ENCODE results near the gene ASB7. TPM values are rescaled to one million over a fixed set of nuclear protein-coding genes. Genes with fewer than 3 reads are reported as not detected.
"Not testable (repeated sequence)": the region's sequence is repeated elsewhere in the genome, so short reads cannot be mapped to it uniquely, and the experiment has no call there.

Gene ASB7, protein sequence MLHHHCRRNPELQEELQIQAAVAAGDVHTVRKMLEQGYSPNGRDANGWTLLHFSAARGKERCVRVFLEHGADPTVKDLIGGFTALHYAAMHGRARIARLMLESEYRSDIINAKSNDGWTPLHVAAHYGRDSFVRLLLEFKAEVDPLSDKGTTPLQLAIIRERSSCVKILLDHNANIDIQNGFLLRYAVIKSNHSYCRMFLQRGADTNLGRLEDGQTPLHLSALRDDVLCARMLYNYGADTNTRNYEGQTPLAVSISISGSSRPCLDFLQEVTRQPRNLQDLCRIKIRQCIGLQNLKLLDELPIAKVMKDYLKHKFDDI
- 10.3 TPM for total RNA-seq
- long read RNA-seq, full-length matches to known transcripts, result 6 of 7 reads
- long read RNA-seq, partial matches to known transcripts, result 0 of 7 reads
- long read RNA-seq, other reads (novel, unspliced or antisense), result 1 of 7 reads

DNA sequence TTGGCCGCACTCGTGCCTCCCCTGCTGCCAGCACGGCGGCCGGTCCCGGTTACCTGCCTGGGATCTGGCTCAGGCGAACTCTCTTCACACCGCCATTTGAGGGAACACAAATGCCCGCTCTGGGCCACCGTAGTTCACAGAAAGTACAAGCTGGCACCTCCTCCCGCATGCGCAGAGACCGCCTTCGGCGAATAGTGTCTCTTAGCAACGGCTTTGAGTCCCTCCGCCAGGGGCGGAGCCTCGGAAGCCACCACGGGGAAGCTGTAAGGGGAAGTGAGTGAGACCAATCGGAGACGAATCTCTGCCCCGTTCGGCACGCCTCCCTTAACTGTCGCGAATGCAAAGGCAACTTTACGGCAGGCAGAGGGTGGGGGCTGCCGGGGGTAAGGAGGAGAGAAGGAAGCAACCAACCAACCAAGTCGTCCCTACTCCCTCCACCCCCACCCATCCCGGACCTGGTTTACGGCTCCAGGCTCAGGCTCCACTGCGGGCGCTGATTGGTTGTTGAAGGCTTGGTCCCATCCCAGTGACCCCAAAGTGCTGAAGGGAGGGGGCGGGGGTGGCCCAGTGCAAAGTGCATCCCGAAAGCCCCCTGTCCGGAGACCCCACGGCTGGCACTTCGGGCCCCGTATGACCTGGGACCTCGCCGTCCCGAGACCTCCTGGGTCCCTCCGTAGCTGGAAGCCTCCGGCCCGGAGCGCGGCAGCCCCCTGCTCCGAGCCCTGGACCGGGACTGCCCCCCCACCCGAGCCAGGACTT, at the start of gene ASB7, which contains the start of gene LINS1:
Gene ASB7, plus strand, starts transcription at position 526 of the 759 bp plus-strand sequence. CDS start 9,628 bp downstream, outside the sequence.
Gene LINS1, minus strand, starts transcription at position 121 of the 759 bp plus-strand sequence. CDS start 21,342 bp downstream, outside the sequence.
- DNase-seq (ENCODE audit: low spot score), result peak; percentile 100

DNA sequence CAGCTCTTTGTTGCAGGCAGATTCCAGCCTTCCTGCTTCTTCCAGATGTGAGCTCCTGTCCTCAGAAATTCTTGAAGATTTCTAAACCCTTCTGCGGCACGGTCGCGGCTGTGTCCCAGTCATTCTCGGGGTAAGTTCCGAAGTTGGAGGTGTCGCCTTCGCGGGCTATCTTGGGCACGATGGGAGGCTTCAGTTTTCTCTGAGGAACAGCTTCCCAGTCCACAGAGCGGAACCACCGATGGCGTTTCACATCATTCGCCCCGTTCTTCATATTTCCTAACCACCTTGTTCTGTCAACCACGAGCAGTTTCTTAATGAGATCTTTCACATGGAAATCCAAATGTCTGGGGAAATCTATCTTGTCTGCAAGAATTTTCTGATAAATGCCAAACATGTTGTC, 48.9 kb upstream of the ASB7 start:
- no peak for DNase-seq (ENCODE audit: low spot score)

DNA sequence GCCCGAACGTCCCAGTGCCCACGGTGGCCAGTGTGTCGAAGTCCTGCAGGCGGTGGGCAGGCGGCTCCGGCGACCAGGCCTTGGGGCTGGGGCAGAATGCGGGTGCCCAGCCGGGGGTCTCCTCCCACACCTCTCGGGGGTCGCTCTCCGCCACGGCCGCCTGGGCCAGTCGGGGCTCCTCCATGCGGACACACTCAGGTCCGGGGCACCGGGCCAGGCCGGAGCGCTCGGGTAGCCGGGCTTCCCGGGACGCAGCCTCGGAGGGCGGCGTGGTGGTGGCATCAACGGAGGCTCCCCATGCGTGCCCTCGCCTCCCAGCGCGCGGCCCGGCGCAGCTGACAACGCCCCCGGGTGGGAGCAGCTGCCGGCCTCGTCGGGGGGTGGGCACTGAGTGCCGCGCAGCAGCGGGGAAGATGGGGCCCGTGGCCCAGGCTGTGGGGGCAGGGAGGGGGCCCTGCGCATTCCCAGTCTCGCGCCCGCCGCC, 43.6 kb upstream of the ASB7 start:
- no peak for DNase-seq (ENCODE audit: low spot score)

DNA sequence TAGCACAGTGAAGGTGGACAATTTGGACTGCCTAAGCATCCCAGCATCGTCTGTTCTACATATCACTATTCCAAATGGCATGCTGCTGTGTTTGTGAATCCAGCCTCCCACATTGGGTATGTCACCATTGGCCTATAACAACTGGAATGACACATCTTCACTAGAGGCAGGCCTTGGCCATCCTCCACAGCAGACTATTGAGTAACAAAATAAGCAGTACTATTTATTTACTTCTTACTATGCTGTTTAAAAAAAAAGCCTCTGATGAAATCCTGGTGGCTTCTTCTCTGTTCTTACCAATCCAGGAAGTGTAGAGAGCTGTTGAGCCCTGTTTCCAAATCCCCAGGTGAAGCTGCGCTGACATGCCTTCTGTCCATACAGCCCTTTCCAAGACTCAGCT, 43.1 kb upstream of the ASB7 start:
- DNase-seq (ENCODE audit: low spot score), result no peak

- DNase-seq (ENCODE audit: low spot score), result no peak
Observed at GRCh38 chr15:100560323-100560722, 42.1 kb upstream of the ASB7 start.

DNA sequence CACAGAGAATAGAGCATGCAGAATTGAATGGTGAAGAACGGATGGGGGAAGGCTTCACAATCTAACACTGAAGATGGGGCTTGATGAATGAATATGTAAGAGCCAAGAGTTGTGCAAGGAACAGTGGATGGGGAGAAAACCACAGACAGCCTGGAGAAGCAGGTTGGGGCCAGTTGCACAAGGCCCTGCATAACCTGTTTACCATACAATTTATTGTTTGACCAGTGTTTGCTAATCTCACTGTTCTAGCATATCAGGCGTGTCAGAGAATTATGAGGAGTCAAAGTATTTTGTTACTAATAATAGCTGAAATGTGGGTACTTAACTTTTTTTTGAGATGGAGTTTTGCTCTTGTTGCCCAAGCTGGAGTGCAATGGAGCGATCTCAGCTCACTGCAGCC, 36.8 kb upstream of the ASB7 start:
- DNase-seq (ENCODE audit: low spot score), result no peak

DNA sequence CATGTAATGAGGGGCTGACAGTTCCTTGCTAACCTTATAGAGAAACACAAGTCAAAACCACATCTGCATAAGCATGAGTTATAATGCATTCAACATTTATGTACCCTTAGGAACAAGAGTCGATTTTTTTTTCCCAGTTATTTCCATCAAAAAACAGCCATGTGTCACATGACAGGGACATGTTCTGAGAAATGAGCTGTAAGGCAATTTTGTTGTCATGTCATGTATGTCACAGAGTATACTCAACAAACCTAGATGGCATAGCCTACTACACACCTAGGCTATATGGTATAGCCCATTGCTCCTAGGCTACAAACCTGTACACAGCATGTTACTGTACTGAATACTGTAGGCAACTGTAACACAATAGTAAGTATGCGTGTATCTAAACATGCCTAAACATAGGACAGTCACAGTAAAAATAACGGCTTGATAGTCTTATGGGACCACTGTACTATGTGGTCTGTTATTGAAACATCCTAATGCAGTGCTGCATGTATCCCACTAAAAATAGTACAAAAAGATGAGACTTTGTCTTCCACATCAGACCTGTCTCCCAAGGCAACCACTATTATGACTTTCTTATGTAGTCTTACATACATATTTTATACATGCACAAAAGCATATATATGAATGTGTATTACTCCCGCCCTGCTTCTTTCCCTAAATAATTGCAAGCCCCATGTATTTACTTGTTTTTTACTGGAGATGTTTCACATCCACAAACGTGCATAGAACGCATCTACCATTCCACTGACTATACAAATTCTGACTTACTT, 35.4 kb upstream of the ASB7 start:
- no peak for DNase-seq (ENCODE audit: low spot score)

GRCh38 chr15:100569391-100569790, 33.0 kb upstream of the ASB7 start:
- DNase-seq (ENCODE audit: low spot score), result no peak

GRCh38 chr15:100570275-100570674, 32.1 kb upstream of the ASB7 start:
- DNase-seq (ENCODE audit: low spot score), result no peak

DNA sequence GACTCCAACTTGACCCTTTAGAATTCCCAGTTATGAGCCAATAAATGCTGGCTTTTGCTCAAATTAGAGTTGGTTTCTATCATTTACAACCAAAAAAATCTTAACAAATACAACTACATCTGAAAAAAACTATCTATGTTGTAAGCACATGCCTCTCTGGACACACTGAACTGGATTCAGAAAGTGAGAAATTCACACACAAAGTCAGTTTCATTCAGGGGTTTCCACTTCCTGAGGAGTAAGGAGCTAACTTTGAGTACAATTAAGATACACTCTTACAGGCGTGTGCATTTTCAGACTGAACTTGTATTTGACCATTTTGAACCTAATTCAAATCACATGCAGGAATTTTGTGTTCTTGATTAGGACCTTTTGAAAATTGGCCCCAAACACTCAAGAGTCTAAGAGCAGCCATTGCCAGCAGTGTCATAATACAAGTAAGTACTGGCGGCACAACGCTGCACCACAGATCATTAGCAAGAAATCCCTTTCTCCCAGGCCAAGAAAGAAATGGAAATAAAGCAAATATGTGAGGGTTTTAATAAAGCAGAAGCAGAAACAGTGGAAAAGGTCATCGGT, 31.6 kb upstream of the ASB7 start:
- DNase-seq (ENCODE audit: low spot score), result no peak

- DNase-seq (ENCODE audit: low spot score), result no peak
Observed at GRCh38 chr15:100571592-100572167, 30.7 kb upstream of the ASB7 start.

DNA sequence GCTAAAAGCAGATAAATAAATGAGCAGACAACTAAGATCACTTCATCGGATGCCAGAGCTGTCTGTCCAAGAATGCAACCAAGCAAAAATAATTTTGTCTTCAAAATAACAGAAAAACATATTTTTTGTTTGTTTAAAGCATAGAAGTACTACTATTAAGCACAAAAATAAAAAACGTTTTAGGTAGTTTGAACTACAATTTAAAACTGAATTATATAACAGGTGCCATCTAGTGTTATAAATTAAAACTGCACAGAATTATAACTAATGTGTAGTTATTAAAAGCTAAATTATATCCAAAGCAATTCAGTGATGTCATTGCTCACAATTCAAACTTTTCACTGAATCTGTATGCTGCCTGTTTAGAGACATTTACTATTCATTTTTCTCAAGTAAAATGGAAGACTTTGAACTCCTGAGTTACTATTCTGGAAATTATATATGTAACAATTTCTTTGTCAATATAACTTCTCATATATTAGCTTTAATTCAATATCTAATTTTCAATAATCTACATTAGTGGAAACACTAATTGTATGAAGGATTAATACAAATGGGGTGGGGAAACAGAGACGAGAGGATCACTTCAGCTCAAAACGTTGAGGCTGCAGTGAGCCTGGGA, 29.9 kb upstream of the ASB7 start:
- no peak for DNase-seq (ENCODE audit: low spot score)

DNA sequence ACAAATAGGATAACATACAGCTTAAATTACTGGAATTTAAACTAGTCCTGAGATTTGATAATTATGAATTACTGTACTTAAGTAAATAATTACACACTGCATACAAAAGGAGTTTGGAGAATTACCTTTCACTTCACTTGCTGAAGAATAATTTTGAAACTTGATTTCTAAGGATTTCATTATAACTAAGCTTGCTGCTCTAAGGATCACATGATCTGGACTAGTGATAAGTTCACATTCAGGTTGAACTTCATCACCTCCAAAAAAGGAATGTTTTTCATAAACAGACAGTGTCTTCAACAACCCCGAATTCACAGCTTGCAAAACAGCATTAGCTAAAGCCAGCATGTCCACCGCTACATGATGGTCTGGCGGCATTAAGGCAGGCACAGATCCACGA, 28.9 kb upstream of the ASB7 start:
- no peak for DNase-seq (ENCODE audit: low spot score)

- no peak for DNase-seq (ENCODE audit: low spot score)
Observed at GRCh38 chr15:100580414-100580813, 22.0 kb upstream of the ASB7 start.

GRCh38 chr15:100588638-100589242, 13.6 kb upstream of the ASB7 start:
- DNase-seq (ENCODE audit: low spot score), result no peak

- not testable (repeated sequence) for DNase-seq (ENCODE audit: low spot score)
Observed at GRCh38 chr15:100591163-100591562, 11.2 kb upstream of the ASB7 start.

- no peak for DNase-seq (ENCODE audit: low spot score)
Observed at GRCh38 chr15:100591835-100592234, 10.6 kb upstream of the ASB7 start.

DNA sequence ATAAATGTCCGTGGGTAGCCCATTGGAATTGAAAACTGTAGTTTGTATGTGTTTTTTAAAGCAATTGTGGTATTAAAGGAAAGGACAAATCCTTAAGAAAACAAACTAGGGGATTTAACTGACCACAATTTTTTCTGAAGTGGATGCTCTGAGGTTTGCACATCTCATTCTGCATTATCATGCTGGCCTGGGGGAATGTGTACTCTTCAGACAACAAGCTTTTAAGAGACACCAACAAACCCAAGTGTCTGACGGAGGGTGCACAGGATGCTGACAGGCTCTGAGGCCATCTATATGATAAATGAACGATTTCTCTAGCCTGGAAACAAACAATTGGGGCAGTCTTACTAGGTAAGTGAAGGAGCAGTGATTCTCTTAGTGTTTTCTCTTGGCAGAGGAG, 9.5 kb upstream of the ASB7 start:
- no peak for DNase-seq (ENCODE audit: low spot score)

DNA sequence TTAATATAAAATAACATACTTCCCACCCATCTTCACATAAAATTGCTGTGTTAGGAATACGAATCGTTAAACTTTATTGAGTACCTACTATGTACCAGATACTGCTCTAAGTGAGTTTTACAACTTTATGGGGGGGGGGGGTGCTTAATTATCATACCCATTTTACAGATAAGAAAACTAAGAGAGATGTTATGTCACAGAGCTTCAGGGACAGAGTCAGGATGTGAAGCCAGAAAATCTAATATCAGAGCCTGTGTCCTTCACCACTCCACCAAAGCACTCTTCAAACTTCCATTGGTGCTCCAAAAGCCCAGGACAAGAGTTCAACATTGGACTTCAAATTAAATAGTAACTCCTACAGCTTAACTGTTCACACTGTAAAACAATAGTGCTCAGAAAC, 9.0 kb upstream of the ASB7 start:
- DNase-seq (ENCODE audit: low spot score), result no peak

DNA sequence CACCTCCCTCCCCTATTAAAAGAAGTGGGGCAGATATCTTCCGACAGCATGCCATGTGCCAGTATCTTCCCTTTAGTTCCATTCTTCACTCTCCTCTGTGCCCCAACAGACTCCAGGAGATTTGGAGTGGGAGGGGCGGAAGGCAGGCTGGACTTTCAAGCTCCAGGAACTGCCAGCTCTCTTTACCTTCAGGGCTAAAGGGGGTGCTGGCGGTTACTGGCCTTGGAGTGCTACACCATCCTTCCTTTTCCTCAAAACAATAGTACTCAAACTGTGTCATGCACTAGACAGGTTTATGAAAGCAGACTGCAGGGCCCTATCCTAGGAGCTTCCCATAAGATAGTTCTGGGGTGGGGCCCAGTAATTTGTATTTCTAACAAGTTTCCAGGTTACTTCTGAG, 6.4 kb upstream of the ASB7 start:
- DNase-seq (ENCODE audit: low spot score), result no peak
